GM19025 (cell line): ENCODE measurements around the gene SPRN.

Experiments
- ATAC-seq: cut with Tn5 transposase; IDR thresholded peaks from one replicate; pipeline ENCODE4 v1.9.1; 2021; ENCODE audit warnings: mild to moderate bottlenecking, low read depth, moderate library complexity; ENCODE audit not compliant: unreplicated experiment

The SPRN gene

DNA sequence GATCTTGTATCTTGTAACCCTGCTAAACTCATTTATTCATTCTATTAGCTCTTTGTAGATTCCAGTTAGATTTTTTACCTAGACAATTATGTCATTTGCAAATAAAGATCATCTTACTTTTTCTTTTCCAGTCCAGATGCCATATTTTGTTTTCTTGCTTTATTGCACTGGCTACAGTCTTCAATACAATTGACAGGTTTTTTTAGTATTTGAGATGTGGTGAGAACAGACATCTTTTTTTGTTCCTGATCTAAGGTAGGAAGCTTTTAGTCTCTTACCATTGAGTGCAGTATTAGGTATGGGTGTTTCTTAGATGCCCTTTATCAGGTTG lies 12.1 kb downstream of the SPRN start:
- ATAC-seq: no peak

DNA sequence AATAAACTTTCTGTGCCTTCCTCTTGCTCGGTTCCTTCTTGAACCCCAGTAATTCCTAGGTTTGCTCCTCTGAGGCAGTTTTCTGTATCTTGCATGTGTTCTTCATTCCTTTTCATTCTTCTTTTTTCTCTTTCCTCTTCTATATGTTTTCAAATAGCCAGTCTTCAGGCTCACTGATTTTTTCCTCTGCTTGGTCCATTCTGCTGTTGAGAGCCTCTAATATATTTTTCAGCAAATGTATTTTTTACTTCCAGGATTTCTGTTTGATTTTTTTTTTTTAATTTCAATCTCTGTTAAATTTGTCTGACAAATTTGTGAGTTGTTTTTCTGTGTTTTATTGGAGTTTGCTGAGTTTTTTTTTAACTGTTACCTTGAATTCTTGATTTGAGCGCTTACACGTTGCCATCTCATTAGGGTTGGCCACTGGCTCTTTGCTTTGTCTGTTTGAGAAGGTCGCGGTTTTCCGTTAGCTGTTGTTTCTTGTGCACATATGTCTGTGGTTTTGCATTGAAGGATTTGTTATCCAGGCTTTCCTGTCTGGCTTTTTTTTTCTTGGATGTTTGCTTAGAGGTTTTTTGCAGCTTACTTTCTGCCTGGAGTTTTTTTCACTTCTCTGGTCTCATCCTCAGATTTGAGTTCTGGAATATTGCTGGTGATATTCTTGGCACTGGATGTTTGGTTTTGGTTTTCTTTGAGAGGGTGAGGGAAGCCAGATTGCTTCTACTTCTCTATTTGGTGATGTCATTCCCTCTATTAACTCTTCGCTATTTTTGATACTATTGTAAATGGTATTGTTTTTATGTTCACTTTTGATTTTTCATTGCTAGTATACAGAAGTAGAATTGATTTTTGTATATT lies 12.7 kb downstream of the SPRN start:
- ATAC-seq: no peak

DNA sequence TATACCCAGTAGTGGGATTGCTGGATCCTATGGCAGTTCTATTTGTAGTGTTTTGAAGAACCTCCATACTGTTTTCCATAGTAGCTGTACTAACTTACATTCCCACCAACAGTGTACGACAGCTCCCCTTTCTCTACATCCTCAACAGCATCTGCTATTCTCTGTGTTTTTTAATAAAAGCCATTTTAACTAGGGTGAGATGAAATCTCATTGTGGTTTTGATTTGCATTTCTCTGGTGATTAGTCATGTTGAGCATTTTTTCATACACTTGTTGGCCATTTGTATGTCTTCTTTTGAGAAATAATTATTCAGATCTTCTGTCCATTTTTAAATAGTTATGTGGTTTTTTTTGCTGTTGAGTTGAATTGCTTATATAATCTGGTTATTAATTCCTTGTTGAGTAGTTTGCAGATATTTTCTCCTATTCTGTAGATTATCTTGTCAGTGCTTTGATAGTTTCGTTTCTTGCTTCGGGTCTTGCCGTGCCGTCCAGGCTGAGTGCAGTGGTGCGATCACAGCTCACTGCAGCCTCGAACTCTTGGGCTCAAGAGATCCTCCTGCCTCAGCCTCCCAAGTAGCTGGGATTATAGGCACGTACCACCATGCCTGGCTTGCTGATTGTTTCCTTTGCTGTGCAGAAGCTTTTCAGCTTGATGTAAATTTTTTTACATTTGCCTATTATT lies 18.4 kb downstream of the SPRN start:
- ATAC-seq: no peak

- ATAC-seq: no peak
Measured at GRCh38 chr10:133405272-133405671, 19.2 kb downstream of the SPRN start.

DNA sequence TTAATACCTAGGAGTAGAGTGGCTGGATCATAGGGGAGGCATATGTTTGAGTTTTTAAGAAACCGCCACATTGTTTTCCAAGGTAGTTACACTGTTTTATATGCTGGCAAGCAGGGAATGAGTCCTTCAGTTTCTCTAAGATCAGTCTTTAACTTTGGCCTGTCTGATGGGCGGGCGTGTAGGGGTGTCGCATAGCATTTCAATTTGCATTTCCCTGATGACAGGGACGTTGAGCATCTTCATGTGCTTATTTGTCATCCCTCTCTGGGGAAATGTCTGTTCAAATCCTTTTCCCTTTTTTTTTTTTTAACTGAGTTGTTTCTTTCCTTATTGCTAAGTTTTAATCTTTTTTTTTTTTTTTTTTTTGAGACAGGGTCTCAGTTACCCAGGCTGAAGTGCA lies 20.6 kb downstream of the SPRN start:
- ATAC-seq: no peak

DNA sequence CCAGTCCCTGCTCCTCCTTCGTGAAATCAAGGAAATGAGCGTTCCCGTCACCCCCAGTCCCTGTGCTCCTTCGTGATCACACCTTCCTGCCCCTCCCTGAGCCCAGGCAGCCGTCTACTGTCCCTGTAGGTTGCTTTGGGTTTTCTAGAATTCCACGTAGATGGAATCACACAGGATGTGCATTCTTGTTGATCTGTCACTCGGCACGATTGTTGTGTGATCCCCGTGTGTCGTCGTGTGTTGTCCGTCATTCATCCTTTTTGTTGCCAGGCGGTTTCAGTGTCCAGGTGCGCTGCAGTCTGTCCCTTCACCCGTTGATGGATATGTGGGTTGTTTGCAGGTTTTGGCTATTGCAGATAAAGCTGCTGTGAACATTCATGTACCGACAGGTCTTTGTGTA lies 21.1 kb downstream of the SPRN start:
- ATAC-seq: no peak

- ATAC-seq: no peak
Measured at GRCh38 chr10:133401981-133402725, 22.3 kb downstream of the SPRN start.

GRCh38 chr10:133401500-133401899 lies 22.9 kb downstream of the SPRN start:
- no peak for ATAC-seq

DNA sequence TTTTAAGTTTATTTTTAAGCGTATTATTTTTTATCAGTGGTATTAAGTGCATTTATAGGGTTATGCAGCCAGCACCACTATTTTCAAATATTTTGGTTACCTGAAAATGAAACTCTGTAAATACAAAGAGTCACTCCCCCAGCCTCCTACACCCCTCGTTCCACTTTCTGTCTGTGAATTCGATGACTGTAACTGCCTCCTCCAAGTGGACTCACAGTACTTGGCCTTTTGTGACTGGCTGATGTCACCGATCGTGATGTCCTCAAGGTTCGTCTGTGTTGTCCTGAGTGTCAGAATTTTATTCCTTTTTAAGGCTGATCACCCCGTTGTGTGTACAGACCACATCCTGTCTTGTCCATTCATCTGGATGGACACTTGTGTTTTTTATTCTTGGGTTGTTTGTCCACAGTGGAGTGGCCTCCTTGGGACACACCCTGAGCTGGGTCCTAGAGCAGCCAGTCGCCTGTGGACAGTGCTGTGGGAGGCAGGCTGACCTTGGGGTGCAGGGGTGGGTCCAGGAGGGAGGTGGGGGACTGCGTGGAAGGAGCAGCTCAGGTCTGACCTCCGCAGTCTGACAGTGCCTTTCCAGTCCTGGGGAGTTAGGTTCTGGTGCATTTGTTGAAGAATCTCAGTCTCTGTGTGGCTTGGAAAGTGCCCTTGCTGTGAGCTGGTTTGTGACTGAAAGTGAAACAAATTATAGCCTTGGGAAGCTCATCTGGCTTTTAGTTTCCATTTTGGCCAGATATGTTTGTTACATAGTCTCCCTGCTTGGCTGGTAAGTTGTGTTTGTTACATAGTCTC lies 23.6 kb downstream of the SPRN start:
- peak; percentile 59 for ATAC-seq

DNA sequence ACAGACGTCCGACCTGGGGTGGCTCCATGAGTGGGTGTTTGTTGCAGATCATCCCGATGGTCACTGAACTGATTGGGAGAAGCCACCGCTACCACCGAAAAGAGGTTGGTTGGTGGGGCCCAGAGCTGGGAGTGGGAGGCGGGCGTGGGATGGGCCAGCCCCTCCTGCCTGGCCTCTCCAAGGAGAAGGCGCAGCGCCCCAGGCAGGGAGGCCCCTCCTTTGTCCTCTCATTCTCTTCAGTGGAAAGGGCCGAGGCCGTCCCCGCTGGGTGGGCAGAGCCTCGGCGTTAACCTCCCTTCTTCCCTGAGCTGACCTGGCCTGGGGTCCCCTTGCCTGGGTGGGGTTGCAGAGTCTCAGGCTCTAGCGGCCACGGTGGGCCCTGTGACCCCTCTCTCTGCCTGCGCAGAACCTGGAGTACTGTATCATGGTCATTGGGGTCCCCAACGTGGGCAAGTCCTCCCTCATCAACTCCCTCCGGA lies 25.3 kb downstream of the SPRN start:
- no peak for ATAC-seq

- no peak for ATAC-seq
Measured at GRCh38 chr10:133397938-133398337, 26.5 kb downstream of the SPRN start.

DNA sequence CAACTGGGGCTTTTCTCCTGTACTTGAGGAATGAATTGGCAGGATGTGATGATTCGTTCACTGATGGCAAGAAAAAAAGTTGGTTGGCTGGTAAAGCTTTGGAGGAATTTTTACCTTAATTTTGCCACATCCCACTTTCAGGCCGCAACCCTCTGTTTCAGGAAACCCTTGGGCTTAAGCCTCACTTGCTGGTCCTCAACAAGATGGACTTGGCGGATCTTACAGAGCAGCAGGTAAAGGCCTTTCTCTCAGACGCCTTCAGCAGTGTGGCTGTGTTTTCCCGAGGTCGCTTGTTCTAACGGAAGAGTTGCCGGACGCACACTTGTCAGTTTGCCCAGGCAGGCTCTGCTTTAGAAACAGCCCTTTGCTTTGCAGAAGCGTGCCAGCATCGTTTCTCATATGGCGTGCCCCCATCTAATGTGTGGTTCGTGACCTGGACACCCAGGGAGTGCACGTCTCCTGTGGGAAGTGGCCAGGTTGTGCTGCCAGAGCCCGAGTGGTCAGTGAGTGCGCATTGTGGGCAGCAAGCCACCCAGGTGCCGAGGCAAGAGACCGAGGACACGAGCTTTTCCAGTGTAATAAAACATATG lies 28.3 kb downstream of the SPRN start:
- ATAC-seq: no peak

DNA sequence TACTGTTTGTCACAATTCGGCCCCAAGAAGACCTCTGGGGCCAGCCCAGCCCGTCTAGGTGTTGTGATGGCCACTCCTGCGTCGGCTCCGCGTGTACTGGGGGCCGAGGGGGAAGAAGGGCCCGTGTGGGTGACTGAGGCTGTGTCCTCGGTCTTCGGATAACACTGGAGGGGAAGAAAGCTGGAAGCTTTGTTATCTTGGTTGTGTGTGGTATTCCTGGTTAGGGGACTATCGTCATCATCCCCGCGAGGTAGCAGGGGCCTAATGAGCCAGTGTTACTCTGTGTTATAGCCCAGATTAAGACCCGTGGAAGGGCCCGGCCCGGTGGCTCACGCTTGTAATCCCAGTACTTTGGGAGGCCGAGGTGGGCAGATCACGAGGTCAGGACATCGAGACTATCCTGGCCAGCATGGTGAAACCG lies 29.6 kb downstream of the SPRN start:
- no peak for ATAC-seq

- peak; percentile 71 for ATAC-seq
Measured at GRCh38 chr10:133394064-133394663, 30.3 kb downstream of the SPRN start, which contains the start of gene MTG1. MTG1 (plus strand) TSS chr10:133394157; CDS start chr10:133394221, 64 bp downstream.

DNA sequence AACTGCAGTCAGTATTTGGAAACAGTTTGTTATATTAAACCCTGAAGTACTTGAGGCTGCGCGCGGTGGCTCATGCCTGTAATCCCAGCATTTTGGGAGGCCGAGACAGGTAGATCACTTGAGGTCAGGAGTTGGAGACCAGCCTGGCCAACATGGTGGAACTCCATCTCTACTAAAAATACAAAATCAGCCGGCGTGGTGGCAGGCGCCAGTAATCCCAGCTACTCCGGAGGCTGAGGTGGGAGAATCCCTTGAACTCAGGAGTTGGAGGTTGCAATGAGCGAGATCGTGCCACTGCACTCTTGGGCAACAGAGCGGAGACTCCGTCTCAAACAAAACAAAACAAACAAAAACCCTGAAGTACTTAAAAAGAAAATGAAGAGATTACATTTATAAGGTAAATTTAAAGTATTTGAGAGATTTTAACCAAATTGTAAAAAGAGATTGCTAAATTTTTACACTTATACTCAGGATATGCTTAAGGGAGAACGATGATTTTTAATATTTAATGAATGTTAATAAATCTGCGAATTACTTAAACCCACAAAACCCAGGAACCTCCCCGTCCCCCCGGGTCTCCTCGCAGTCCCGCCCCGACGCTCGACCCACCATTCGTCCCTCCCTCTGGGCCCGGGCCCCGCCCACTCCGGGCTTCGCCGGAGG lies 30.9 kb downstream of the SPRN start:
- no peak for ATAC-seq

DNA sequence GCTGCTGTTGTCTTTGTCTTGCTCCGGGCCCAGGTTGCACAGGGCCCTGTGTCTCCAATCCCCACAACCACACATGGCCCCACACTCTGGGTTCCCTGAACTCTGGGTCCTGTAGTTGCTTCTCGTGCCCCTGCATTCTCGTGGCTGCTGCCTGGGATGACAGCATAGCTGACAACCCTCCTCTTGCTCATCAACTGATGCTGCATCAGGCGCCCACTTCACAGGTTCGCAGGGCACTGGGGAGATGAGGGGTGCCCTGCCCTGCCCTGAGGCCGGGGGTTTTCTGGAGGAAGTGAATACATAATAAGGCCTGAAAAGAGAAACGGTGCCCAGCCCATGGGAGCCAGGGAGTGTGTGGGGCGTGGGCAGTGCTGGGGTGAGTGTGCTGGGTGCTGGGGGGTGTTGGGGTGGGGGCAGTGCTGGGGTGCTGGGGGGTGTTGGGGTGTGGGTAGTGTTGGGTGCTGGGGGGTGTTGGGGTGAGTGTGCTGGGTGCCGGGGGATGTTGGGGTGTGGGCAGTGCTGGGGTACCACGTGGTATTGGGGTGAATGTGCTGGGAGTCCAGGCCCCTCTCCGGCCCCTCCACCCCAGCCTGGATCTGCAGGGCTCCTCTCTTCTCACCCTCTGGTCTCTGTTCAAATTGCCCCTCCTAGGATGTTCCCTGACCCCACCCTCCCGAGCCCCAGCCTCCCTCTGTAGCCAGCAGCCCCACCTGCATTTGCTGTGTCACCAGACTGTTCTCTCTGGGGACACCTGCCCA lies 32.5 kb downstream of the SPRN start:
- no peak for ATAC-seq

DNA sequence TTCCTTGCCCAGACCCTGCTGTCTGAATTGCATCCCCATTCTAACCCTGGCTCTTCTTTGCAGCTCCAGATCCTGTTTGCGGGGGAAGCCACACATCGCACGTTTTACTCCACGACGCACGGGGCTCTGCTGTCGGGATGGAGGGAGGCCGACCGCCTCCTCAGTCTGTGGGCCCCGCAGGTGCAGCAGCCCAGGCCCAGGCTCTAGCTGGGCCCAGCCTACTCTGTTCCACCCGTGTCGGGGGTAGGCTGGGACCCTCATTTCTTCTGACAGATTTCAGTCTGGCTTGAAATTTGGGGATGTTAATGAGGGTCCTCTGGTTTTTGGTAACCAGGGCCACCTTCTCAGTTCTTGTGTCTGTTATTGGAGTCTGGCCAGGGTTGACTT lies 33.2 kb downstream of the SPRN start:
- ATAC-seq: no peak

DNA sequence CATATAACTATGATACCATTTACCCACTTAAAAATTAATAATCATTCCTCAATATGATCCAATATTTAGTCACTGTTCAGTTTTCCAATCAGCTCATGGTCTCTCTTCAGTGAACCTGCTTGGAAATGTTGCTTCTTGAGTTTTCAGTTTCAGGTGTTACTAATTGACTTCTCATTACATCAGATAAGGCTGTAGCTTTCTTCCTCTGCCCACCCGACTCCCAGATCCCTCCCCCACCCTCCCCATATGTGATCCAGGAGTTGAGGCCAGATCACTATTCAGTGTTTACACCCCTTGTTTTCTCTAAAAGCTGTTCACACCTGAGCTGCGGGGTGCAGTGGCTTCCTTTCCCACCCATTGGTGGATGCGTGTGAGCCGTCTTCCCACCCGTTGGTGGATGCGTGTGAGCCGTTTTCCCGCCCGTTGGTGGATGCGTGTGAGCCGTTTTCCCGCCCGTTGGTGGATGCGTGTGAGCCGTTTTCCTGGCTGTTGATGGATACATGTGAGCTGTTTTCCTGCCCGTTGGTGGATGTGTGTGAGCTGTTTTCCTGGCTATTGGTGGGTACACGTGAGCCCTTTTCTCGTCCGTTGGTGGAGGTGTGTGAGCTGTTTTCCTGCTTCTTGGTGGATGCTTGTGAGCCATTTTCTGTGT lies 33.7 kb downstream of the SPRN start:
- ATAC-seq: no peak
